Ectodermal cell (in vitro differentiated cells): Measurements from ENCODE around the gene SRSF10.
"Not testable (repeated sequence)": the region's sequence is repeated elsewhere in the genome, so short reads cannot be mapped to it uniquely, and the experiment has no call there.

Experiments used
- H3K27ac ChIP-seq: 2 replicates; pipeline ENCODE4 v1.7.0; 2013; ENCODE audit warnings: mild to moderate bottlenecking, low read depth, low read length; ENCODE audit not compliant: insufficient read depth, poor library complexity, severe bottlenecking
- H3K27me3 ChIP-seq: 2 replicates; pipeline ENCODE4 v1.7.0; 2013; ENCODE audit warnings: mild to moderate bottlenecking, low read length; ENCODE audit not compliant: insufficient read depth, control insufficient read depth, poor library complexity, severe bottlenecking
- H3K36me3 ChIP-seq: one replicate; pipeline ENCODE4 v1.7.0; 2013; ENCODE audit warnings: low read length; ENCODE audit not compliant: control insufficient read depth, insufficient read depth
- H3K4me1 ChIP-seq: one replicate; pipeline ENCODE4 v1.7.0; 2013; ENCODE audit warnings: low read length; ENCODE audit not compliant: control insufficient read depth, insufficient read depth
- H3K4me3 ChIP-seq: 2 replicates; pipeline ENCODE4 v1.7.0; 2013; ENCODE audit warnings: low read depth, low read length, control low read depth; ENCODE audit not compliant: insufficient read depth
- H3K9me3 ChIP-seq: 2 replicates; pipeline ENCODE4 v1.7.0; 2013; ENCODE audit warnings: mild to moderate bottlenecking, low read length, moderate library complexity; ENCODE audit not compliant: control insufficient read depth
- WGBS, 2 experiments: methylation state at CpG; one replicate each; pipeline ENCODE4 v1.1.7; 2013; ENCODE audit warnings: missing lambda C conversion rate in 2 of 2; 5-methylcytosine and 5-hydroxymethylcytosine counted together

The SRSF10 gene

GRCh38 chr1:23997812-23998211, 17.7 kb upstream of the SRSF10 start:
- H3K9me3 ChIP-seq: no peaks in the 10 kb centered on the region
- no peak overlapping the region for H3K27ac ChIP-seq
- H3K4me3 ChIP-seq: no peak overlapping the region
- 86 to 100% methylated on average over 1 of the region's 1 CpG for WGBS, 2 experiments
- no peaks in the 10 kb centered on the region for H3K27me3 ChIP-seq
- H3K36me3 ChIP-seq: no peaks in the 10 kb centered on the region
- H3K4me1 ChIP-seq: no peaks in the 10 kb centered on the region

DNA sequence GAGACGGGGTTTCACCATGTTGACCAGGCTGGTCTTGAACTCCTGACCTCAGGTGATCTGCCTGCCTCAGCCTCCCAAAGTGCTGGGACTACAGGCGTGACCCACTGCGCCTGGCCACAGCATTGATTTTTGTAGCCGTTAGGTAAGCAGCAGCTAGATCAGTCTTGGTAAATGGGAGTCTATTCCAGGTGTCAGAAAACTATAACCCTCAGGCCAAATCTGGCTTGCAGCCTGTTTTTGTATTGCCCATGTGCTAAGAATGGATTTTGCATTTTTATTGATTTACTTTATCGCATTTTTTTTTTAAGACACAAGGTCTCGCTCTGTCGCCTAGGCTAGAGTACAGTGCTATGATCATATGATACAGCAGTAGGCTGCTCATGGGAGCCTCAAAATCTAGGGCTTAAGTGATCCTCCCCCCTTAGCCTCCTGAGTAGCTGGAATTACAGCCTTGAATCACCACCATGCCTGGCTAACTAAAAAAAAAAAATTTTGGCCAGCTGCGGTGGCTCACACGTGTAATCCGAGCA, 16.6 kb upstream of the SRSF10 start:
- H3K9me3 ChIP-seq: no peaks in the 10 kb centered on the region
- no peaks in the 10 kb centered on the region for H3K4me1 ChIP-seq
- no peaks in the 10 kb centered on the region for H3K36me3 ChIP-seq
- H3K27ac ChIP-seq: no peak overlapping the region
- no peak overlapping the region for H3K4me3 ChIP-seq
- WGBS, 2 experiments: 80 to 84% methylated on average over 10 of the region's 10 CpGs
- H3K27me3 ChIP-seq: no peaks in the 10 kb centered on the region

GRCh38 chr1:23995431-23995837, 15.3 kb upstream of the SRSF10 start:
- no peak overlapping the region for H3K4me3 ChIP-seq
- H3K9me3 ChIP-seq: no peaks in the 10 kb centered on the region
- no peak overlapping the region for H3K27ac ChIP-seq
- H3K4me1 ChIP-seq: no peaks in the 10 kb centered on the region
- WGBS, 2 experiments: 85 to 92% methylated on average over 13 of the region's 13 CpGs
- no peaks in the 10 kb centered on the region for H3K36me3 ChIP-seq
- H3K27me3 ChIP-seq: no peaks in the 10 kb centered on the region

GRCh38 chr1:23992011-23992410, 11.9 kb upstream of the SRSF10 start:
- 93 to 94% methylated on average over 12 to 13 of the region's 13 CpGs for WGBS, 2 experiments
- H3K27me3 ChIP-seq, H3K4me3 ChIP-seq, H3K9me3 ChIP-seq, H3K4me1 ChIP-seq, H3K36me3 ChIP-seq, H3K27ac ChIP-seq: not testable (repeated sequence)

DNA sequence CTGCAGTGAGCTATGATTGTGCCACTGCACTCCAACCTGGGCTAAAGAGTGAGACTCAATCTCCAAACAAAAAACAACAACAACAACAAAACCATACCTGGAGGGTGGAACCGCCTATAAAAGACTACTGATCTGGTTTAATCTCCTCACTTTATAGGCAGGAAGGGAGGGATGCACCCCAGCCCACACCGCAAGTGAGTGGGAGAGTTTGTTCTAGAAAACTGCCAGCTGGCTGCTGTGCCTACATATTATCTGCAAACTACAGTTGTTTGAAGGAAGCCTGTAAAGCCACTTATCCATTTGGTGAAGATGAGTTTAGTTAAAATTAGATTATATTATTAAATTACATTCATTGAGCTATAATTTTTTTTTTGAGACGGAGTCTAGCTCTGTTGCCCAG, 9.1 kb upstream of the SRSF10 start:
- no peaks in the 10 kb centered on the region for H3K36me3 ChIP-seq
- 85 to 90% methylated on average over 3 of the region's 3 CpGs for WGBS, 2 experiments
- H3K4me1 ChIP-seq: no peaks in the 10 kb centered on the region
- no peaks in the 10 kb centered on the region for H3K9me3 ChIP-seq
- no peaks in the 10 kb centered on the region for H3K27me3 ChIP-seq
- H3K27ac ChIP-seq: no peak overlapping the region
- H3K4me3 ChIP-seq: no peak overlapping the region

- not testable (repeated sequence) for H3K27me3 ChIP-seq, H3K4me1 ChIP-seq, H3K36me3 ChIP-seq, H3K27ac ChIP-seq, H3K4me3 ChIP-seq, H3K9me3 ChIP-seq
- 95 to 96% methylated on average over 21 to 22 of the region's 23 CpGs for WGBS, 2 experiments
These were observed 6.9 kb upstream of the SRSF10 start for GRCh38 chr1:23987038-23987437.

- no peak overlapping the region for H3K27ac ChIP-seq
- H3K9me3 ChIP-seq: no peaks in the 10 kb centered on the region
- H3K27me3 ChIP-seq: no peaks in the 10 kb centered on the region
- 69 to 90% methylated on average over 3 to 5 of the region's 5 CpGs for WGBS, 2 experiments
- no peaks in the 10 kb centered on the region for H3K4me1 ChIP-seq
- H3K4me3 ChIP-seq: no peak overlapping the region
- no peaks in the 10 kb centered on the region for H3K36me3 ChIP-seq
These were observed 4.5 kb upstream of the SRSF10 start for GRCh38 chr1:23984417-23985186.

GRCh38 chr1:23980728-23981070, 572 bp upstream of the SRSF10 start:
- peak overlapping the region; percentile 96 for H3K27ac ChIP-seq
- H3K27me3 ChIP-seq: no peaks in the 10 kb centered on the region
- no peaks in the 10 kb centered on the region for H3K36me3 ChIP-seq
- peaks cover 11% of the 10 kb centered on the region for H3K4me1 ChIP-seq
- H3K9me3 ChIP-seq: no peaks in the 10 kb centered on the region
- H3K4me3 ChIP-seq: peak overlapping the region; percentile 5
- WGBS, 2 experiments: 63 to 67% methylated on average over 6 of the region's 6 CpGs

- Histone ChIP-seq H3K9me3 (no peaks in the 10 kb centered on the region), H3K27me3 (no peaks in the 10 kb centered on the region), H3K27ac (peak overlapping the region; percentile 98), H3K4me1 (peaks cover 11% of the 10 kb centered on the region), H3K36me3 (peaks cover 9% of the 10 kb centered on the region), H3K4me3 (peak overlapping the region; percentile 97)
- WGBS, 2 experiments: 0 to 1% methylated on average over 13 of the region's 13 CpGs
These were observed 693 bp downstream of the SRSF10 start for GRCh38 chr1:23979387-23979880.

GRCh38 chr1:23978805-23979204, 1.3 kb downstream of the SRSF10 start:
- H3K27ac ChIP-seq: no peak overlapping the region
- H3K27me3 ChIP-seq: no peaks in the 10 kb centered on the region
- H3K4me3 ChIP-seq: peak overlapping the region; percentile 97
- no peaks in the 10 kb centered on the region for H3K9me3 ChIP-seq
- H3K4me1 ChIP-seq: peaks cover 11% of the 10 kb centered on the region
- WGBS, 2 experiments: no CpG with 5 or more reads among the region's 4 CpGs
- peaks cover 13% of the 10 kb centered on the region for H3K36me3 ChIP-seq
